ENCODE results near the gene GPC4.
"Not testable (repeated sequence)": the region's sequence is repeated elsewhere in the genome, so short reads cannot be mapped to it uniquely, and the experiment has no call there.

GPC4 gene

DNA sequence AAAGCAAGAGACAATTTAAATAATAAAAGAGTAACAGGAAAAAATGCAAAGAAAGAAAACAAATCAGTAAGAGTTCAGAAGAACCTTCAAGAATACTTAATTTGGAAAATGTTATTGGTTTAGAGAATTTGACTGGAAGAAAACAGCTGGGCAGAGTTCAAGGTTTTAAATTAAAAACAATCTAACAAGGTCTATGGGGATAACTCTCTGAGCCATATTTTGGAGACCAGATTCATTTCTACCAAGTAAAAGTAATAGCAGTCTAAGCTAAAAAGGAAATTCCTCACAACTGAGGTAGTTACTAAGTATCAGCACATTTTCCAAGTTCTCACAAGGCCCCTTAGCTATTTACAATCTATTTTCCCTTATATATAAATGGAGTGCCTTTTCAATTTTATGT is 114.7 kb downstream of the GPC4 start:
- DNase-seq: no peak

DNA sequence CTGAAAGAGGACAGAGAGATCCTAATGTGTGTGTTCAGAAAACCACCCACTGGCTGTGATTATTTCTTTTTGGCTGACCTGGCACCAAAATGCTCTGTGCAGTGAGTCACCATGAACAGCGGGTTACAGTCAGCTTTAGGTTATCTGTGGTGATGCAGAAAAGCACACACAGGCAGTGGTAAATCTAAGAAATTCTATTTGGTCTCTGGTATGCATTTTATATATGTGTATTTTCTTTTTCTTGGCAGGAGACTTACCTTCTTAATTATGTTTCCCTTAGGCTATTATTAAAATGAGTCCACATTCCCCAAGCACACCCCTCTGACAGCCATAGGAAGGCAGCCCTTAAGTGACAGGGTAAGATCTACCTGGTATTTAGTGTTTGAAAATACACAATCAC is 118.0 kb downstream of the GPC4 start:
- DNase-seq: no peak

DNA sequence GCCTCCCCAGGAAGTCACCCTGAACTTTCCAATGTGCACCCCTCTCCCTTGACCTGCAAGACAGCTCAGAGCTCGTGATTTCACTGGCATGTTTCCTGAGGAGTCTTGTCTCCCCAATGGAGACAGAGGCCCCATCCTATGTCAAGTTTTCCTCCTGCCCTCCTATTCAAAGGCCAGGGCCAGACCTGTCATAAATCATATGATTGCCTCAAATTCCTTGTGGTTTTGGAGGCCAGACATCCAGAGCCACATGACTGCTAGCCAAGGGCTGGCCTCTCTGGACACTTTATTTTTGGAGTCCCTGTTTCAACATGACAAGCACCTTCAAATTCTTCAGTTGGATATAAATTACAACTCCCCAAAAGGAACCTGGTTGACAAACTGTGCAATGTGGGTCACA is 121.2 kb downstream of the GPC4 start:
- no peak for DNase-seq

DNA sequence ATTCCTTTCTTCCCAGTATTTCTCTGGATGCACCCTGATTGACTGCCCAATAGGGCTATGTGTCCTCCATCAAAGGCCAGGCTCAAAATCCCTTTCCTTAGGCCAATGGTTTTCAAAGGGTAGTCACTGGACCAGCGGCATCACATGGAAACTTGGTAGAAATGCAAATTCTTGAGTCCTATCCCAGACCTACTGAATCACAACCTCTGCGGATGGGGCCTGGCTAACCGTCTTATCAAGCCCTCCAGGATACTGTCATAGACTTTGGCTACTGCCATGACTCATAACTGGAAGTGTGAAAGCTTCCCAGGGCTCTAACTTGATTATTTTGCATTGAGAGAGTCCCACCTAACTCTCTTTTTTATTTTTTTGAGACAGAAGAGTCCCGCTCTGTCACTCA is 125.2 kb downstream of the GPC4 start:
- DNase-seq: no peak

DNA sequence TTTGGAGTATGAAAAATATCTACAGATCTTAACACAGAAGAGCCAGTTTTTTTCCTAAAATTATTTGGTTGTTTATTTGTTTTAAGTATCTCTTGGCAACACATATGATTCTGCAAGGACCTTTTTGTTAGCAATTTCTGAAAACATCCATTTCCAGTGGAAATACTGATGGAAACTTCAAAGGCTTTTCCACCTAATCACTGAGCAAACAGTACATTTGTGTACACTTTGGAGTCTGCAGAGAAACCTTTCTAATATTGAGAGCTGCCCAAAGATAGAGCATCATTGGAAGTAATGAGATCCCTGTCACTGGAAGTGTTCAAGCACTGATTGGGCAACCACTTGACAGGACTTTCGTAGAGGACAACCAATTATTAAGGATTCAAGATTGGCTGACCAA is 127.4 kb downstream of the GPC4 start:
- no peak for DNase-seq

DNA sequence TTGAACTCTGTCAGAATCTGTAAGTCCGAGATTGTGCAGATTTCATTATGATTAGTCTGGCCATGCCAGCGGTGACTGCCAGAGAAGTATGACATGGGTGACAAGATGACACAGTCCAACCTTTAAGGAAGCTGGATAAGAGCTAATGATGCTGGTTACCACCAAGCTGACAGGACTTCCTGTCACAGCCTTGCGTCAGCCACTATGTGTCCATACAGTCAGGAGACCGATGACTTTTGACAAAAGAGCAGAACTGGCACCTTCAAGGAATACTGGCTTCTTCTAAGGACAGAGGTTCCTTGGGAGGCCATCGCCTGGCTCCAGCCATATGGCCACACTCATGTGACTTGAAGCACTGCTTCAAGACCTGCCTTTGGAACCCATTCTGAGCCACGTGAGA is 129.9 kb downstream of the GPC4 start:
- DNase-seq: no peak

DNA sequence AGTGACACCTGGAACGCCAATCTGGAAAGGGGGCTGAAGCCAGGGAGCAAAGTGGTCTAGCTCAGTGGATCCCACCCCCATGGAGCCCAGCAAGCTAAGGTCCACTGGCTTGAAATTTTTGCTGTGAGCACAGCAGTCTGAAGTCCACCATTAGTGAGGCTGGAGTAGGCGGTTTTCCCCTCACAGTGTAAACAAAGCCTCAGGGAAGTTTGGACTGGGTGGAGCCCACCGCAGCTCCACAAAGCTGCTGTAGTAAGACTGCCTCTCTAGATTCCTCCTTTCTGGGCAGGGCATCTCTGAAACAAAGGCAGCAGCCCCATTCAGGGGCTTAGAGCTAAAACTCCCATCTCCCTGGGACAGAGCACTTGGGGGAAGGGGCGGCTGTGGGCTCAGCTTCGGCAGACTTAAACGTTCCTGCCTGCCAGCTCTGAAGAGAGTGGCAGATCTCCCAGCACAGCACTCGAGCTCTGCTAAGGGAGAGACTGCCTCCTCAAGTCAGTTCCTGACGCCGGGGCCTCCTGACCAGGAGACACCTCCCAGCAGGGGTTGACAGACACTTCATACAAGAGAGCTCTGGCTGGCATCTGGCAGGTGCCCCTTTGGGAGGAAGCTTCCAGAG is 136.1 kb downstream of the GPC4 start:
- DNase-seq: not testable (repeated sequence)

DNA sequence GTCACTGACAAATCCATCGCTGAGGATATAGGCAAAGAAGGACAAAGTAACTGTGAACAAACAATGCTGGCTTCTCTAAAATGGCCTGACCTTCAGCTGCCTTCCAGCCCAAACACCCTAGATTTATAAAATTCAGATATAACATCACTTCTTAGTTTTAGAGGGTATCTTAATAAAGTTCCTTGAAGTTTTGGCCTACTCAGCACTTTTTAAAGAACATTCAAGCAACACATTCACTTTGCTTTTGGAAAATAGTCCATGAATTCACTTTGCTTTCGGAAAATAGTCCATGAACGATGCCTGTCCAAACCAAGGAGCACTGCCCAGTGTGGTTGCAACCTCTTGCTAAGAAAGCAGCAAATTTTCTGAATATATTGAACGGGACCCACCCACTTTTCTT is 142.1 kb downstream of the GPC4 start:
- no peak for DNase-seq

DNA sequence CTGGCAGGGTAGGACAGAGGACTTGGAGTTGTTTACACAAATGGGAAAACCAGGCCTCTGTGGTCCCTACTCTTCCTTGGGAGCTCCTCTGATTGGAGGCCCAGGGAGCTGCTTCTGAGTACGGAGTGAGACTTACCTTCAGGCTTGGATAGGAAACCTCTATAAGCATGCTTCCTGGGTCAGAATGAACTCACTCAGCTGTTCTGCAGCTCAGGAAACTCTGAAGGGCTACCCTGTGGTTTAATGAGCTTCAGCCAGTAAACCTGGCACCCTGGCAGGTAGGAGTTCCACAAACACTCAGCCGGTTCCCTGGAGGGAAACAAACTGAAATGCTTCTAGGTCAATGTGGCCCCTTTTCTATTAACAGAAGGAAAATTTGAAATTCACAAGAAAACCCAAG is 146.1 kb downstream of the GPC4 start:
- no peak for DNase-seq

DNA sequence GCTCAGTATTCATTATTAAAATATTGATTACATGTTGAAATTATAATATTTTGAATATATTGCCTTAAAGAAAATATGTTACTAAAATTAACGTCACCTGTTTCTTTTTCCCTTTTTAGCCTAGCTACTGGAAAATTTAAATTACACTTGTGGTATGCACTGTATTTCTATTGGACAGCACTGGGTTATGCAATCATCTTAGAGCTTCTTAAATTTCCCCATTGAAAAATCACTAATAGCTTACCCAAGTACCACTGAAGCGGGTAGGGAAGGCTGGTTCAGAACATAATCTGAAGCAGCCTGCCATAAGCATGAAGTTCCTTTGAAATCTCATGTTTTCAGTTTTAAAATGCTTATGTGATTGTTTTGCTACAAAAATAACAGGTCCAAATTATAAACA is 147.7 kb downstream of the GPC4 start:
- DNase-seq: no peak

DNA sequence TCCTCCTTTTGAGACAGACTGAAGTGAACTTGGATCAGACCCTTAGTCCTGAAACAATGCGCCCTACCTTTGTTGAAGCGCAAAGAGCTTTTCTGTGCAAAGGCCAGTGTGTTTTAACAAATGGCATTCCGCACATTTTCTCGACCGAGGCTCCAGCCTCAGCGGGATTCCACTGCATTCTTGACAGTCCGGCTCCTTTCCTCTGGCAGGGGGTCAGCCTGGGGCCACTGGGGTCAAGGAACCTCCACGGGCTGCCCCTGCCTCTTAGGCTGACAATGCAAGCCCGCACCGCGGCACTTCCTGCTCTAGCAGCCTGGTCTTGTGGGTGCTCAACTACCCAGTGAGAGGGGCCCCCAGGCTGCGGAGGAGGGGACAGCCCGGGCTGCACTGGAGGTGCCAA is 150.0 kb downstream of the GPC4 start:
- DNase-seq: no peak

DNA sequence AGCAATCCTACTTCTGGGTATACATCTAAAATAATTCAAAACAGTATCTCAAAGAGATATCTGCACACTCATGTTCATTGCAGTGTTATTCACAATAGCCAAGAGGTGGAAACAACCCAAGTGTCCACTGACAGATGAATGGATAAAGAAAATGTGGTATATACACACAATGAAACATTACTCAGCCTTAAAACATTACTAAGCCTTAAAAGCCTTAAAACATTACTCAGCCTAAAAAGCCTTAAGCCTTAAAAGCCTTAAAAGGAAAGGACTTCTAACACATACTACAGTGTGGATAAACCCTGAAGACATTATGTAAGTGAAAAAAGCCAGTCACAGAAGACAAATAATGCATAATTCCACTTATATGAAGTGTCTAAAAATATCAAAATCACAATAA is 156.8 kb downstream of the GPC4 start:
- no peak for DNase-seq

DNA sequence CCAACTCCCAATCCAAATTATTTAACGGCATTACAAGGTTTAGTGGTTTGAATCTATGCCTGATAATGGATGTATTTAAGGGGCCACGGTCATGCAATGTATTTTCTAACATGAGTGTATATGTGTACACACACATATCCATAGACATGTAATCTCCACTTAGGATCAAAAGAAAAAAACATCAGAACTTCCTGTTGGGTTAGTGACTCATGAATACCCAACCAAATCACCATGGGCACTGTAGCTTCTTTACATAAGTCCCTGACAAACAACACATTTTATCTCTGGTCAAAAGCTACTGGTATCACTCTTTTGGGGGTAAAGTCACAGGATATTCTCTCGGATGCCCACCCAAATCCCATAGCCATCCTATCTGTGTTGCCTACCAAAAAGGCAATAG is 160.6 kb downstream of the GPC4 start:
- no peak for DNase-seq

DNA sequence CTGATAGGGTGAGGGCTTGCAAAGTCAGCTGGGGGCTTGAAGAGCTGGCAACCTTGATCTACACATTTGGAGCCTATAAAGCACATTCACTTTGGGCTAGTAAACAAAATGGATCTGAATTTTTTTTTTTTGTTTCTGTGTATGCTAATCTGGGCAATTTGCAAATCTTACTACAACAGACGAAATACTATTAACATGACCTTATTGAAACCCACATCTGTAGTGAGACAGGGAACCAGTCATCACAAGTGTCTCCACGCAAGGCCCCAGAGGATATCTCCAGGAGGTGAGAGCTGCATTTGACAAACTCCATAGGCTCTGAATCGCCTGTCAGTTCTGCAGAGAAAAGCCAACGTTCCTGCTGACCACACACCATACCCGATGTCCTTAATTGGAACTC is 164.1 kb downstream of the GPC4 start:
- DNase-seq: no peak

DNA sequence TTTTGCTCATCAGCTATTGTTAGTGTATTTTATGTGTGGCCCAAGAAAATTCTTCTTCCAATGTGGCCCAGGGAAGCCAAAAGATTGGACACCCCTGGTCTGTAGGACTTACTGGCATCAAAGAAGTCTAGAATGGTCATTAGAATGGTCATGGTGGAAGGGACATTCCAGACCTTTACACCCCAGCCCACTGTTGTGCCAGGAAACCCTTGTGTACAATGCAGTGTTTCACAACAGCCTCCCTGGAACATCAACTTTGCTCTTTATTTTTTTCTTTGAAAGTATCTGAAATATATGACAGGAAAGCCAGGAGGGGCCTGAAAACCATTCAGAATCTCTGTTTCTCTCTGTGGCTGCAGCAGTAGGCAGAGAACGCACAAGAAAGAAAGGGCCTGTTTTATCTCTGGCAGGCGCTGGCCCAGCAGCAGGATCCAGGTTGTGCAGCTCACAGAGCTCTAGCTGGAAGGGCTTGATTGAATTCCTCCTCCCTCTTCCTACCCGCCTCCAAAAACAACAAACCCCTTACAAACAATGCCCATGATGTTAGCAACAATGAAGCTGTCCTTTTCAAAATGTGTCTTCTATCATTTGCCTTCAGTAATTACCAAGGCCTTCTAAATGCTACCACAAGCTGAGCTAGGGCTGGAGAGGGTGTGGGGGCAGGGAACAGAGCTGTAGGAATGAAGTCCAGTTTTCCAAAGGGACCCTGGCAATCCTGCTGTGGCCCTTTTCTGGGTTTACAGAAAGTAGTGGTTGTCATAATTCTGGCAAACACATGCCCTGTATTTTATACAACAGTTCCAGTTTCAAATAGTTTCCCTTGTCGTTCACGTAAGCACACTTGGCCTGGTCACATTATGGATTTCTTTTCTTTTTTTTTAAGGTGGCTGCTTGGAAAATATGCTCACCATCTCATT is 164.8 kb downstream of the GPC4 start:
- no peak for DNase-seq
